Posterior cingulate gyrus (tissue), 11 donors: ENCODE measurements around the gene ELMOD2.

Experiments used
- DNase-seq, 10 donors: peaks; one replicate each; pipeline versions ENCODE4 v3.0.0 to v3.0.0-alpha.2; 2020 to 2021; ENCODE audit warnings: mixed read lengths in 3 of 10
- intact Hi-C: fragments of 100-400 bp; cut with DNase I; formaldehyde crosslinking; loops from one replicate; pipeline ENCODE4 v1.15.1; 2023

The ELMOD2 gene

DNA sequence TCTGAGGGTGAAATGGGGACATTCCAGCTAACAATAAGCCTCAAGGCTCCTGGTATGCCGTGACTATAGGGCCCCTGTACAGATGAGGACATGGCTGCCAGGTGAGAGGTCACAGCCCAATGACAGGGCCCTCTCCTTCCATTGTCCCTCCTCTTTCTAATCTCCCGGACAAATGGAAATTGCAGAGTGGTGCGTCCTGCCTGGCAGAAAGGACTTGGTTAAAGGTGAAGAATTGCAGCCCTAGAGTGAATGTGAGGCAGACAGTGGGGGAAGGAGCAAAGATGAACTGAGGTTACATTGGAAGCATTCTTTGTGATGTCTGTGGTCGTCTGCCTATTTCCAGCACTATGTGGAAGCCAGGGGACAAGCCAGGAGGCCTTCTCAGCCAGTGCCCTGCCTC, 51.5 kb downstream of the ELMOD2 start:
- DNase-seq = no peak
- intact Hi-C loops = no loop called here

DNA sequence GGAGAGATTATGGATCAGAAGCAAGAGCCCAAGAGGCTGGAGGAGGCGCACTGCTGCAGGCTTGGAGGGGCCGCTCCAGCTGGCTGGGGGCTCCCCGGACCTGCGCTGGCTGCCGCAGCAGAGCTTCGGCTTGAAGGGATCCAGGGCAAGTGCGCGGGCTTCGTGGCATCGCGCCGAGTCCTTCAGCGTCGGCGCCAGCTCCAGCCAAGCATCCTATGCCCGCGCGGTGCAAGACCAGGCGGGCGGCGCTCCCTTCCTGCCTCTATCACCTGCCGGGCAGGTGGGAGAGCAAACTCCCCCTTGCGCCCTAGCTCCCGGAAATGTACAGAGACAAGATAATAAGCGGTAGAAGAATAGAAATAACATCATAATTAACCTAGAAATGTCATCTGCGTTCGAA, 55.3 kb downstream of the ELMOD2 start:
- intact Hi-C loops = no loop called here
- DNase-seq = no peak

DNA sequence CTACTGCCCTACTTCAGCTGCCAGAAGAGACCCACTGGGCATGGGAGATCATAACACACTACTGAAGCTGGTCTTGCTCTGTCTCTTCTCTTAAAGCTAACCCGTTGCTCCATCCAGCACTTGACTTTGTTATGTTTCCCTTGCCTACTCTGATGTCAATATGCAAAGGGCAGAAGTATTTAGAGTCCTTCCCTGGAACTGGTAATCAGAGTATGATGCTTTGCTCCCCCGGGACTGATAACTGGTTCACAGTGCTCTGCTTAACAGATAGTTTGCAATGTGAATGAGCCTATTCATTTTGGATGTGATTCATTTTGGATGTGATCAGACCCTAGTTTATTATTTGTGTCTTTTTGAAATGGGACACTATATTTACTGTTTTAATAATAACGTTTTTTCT, 57.1 kb downstream of the ELMOD2 start:
- intact Hi-C loops = no loop called here
- DNase-seq = no peak

DNA sequence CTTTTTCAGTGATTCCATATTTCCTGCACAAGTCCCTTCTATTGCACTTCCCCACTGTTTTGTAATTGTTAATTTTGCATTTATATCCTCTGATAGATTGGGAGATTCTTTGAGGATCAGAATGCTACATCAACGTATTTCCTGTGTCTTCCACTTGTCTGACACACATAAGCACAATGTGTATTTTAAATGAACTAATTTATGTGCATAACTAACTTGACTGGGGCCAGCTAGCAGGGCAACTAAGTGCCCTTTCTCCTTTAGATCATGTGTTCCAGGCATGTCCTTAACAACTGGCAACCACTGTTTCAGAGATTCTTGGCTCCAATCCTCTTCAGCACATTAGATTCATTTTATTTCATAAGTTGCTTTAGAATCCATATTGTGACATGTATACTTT, 60.5 kb downstream of the ELMOD2 start:
- DNase-seq = no peak
- intact Hi-C loops = no loop called here

DNA sequence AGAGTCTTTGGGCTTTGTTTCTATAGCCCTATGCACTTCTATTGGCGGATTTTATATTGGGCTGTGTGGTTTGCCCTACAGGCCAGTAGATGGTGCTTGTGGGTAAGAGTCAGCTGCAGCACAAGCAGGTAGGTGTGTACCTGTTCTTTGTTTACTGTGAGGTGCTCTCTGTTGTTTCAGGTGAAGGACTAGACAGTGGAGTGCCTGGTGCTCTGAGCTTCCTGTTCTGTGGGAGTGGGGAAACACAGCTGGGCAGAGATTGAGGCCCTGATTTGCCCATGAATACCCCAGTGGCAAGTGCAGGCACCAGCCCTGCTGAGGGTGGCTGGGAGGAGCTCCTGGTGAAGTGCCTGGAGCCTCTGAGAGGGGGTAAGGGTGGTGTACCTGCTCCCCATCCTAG, 71.1 kb downstream of the ELMOD2 start:
- intact Hi-C loops = no loop called here
- no peak for DNase-seq

DNA sequence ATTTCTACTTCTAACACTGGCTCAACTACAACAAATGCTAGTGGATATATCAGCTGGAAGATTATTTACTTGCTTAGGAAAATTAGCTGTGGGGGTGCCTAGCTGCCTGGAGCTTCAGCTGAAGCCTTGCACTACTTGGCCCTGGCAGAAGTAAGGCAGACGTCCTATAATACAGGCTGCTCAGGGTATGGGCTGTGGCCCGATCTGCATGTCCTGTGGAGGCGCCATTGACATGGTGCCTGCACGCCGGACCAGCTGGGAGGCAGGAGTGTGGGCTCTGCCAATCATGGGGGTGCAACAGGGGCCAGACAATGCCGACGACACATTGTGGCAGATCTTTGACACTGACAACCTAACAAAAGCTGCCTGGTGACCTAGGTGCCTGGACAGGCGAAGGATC, 76.4 kb downstream of the ELMOD2 start:
- DNase-seq = peak in 1 of 10 donors; percentile 42
- intact Hi-C loops = no loop called here

DNA sequence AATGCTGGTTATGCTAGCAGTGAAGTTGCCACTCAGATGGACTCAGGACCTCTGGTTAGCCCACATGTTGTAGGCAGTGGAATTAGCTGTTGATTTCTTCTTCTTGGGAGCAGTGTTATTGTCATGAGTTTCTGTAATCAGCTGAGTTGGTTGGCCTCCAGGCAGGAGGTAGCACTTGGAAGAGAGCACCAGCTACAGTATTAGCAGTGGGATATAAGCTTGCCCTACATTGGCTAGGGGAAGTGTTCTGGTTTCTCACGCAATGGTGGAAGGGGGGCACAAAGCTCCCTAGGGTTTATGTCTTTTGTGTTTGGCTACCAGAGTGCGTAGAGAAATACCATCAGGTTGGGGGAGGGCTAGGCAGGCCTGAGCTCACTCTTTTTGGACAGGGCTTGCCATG, 78.7 kb downstream of the ELMOD2 start:
- DNase-seq = no peak
- intact Hi-C loops = no loop called here

DNA sequence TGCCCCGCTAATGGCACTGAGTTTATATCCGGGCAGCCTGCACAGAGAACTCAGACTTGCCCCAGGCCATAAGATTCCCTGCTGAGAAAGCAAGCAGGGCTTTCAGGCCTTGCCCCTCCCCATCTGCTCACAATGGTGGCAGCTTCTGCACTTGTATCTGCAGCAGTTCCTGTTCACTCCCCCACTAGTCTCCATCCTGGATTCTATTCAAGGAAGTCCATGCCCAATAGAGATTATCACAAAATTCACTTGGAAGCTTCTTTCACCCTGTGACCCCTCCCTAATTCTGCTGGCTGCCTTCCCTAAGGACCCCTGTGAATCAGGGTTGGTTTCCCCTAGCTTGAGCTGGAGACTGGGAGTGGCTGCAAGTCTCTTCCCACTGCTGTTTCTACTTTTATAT, 79.3 kb downstream of the ELMOD2 start:
- intact Hi-C loops = no loop called here
- no peak for DNase-seq
